ENCODE results near the gene TNFSF8.

DNA sequence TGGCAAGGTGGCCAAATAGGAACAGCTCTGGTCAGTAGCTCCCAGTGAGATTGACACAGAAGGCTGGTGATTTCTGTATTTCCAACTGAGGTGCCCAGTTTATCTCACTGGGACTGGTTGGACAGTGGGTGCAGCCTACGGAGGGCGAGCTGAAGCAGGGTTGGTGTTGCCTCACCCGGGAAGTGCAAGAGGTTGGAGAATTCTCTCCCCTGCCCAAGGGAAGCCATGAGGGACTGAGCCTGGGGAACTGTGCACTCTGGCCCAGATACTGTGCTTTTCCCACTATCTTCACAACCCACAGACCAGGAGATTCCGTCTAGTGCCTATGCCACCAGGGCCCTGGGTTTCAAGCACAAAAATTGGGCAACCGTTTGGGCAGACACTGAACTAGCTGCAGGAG is 61.0 kb downstream of the TNFSF8 start:
- no peak for TF ChIP-seq CTCF (IDR thresholded peaks at IDR 0.05; ENCODE audit: low read length)
- no peak for TF ChIP-seq EZH2 (IDR thresholded peaks at IDR 0.05; ENCODE audit: borderline replicate concordance, low read length)

Measured in OCI-LY1 (cell line).